Measurements from ENCODE around the gene ZSWIM6.

ZSWIM6 gene

GRCh38 chr5:61331407-61332357 is at the start of gene ZSWIM6:
TSS of gene ZSWIM6 (plus strand) at chr5:61332258. CDS start at chr5:61332273, 15 bp downstream.
- peak; percentile 99 for DNase-seq (ENCODE audit: low spot score)

GRCh38 chr5:61283471-61283870 is 48.6 kb upstream of the ZSWIM6 start:
- DNase-seq (ENCODE audit: low spot score): no peak

- no peak for DNase-seq (ENCODE audit: low spot score)
Measured at GRCh38 chr5:61285531-61285930, 46.5 kb upstream of the ZSWIM6 start.

GRCh38 chr5:61286446-61287132 is 45.5 kb upstream of the ZSWIM6 start:
- no peak for DNase-seq (ENCODE audit: low spot score)

GRCh38 chr5:61287474-61287873 is 44.6 kb upstream of the ZSWIM6 start:
- no peak for DNase-seq (ENCODE audit: low spot score)

- no peak for DNase-seq (ENCODE audit: low spot score)
Measured at GRCh38 chr5:61289241-61289640, 42.8 kb upstream of the ZSWIM6 start.

GRCh38 chr5:61289669-61290306 is 42.3 kb upstream of the ZSWIM6 start:
- no peak for DNase-seq (ENCODE audit: low spot score)

GRCh38 chr5:61290791-61291210 is 41.3 kb upstream of the ZSWIM6 start:
- DNase-seq (ENCODE audit: low spot score): no peak

GRCh38 chr5:61292062-61292657 is 39.9 kb upstream of the ZSWIM6 start:
- DNase-seq (ENCODE audit: low spot score): no peak

GRCh38 chr5:61293071-61293470 is 39.0 kb upstream of the ZSWIM6 start:
- DNase-seq (ENCODE audit: low spot score): no peak

GRCh38 chr5:61293873-61294272 is 38.2 kb upstream of the ZSWIM6 start:
- no peak for DNase-seq (ENCODE audit: low spot score)

- no peak for DNase-seq (ENCODE audit: low spot score)
Measured at GRCh38 chr5:61295365-61295764, 36.7 kb upstream of the ZSWIM6 start.

- no peak for DNase-seq (ENCODE audit: low spot score)
Measured at GRCh38 chr5:61298066-61298465, 34.0 kb upstream of the ZSWIM6 start.

GRCh38 chr5:61298580-61298979 is 33.5 kb upstream of the ZSWIM6 start:
- DNase-seq (ENCODE audit: low spot score): no peak

- DNase-seq (ENCODE audit: low spot score): no peak
Measured at GRCh38 chr5:61299261-61299681, 32.8 kb upstream of the ZSWIM6 start.

GRCh38 chr5:61301341-61302199 is 30.5 kb upstream of the ZSWIM6 start:
- peak; percentile 74 for DNase-seq (ENCODE audit: low spot score)

GRCh38 chr5:61302200-61302563 is 29.9 kb upstream of the ZSWIM6 start:
- no peak for DNase-seq (ENCODE audit: low spot score)

- DNase-seq (ENCODE audit: low spot score): no peak
Measured at GRCh38 chr5:61303346-61303745, 28.7 kb upstream of the ZSWIM6 start.

- DNase-seq (ENCODE audit: low spot score): no peak
Measured at GRCh38 chr5:61304590-61305381, 27.3 kb upstream of the ZSWIM6 start.

GRCh38 chr5:61306531-61307131 is 25.4 kb upstream of the ZSWIM6 start:
- DNase-seq (ENCODE audit: low spot score): no peak
